ENCODE results near the gene LEF1.

The LEF1 gene

DNA sequence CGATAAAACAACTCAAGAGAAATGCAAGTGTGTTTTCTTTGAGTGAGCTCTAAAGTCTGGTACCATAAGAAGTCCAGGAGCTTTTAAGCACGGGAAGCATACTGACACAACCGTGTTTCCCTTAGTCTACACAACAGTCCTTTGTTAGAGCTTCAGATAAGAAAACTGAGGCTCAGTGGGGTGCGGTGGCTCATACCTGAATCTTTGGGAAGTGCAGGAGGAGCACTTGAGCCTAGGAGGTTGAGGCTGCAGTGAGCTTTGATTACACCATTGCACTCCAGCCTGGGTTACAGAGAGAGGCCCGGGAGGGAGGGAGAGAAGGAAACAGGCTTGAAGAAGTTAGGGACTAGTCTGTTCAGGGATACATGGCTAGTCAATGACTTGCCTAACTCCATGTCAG lies 21.9 kb downstream of the LEF1 start:
- H3K9me3 ChIP-seq (ENCODE audit: insufficient read depth, low read length): no peaks in the 10 kb centered on the region
- no peak overlapping the region for H3K9ac ChIP-seq (ENCODE audit: low read length)
- no peak overlapping the region for H3K27ac ChIP-seq (ENCODE audit: low read length)
- peaks cover 4% of the 10 kb centered on the region for H3K36me3 ChIP-seq (replicated peaks; ENCODE audit: low read depth, low read length)
- H3K4me1 ChIP-seq (ENCODE audit: low read length): peaks cover 10% of the 10 kb centered on the region
- H4K20me1 ChIP-seq (ENCODE audit: insufficient read depth, low read length): no peaks in the 10 kb centered on the region; the same call in 1 of the 2 replicates
- H3K4me2 ChIP-seq (ENCODE audit: low read length): no peak overlapping the region
- no peaks in the 10 kb centered on the region for H3K27me3 ChIP-seq (ENCODE audit: low read depth, low read length)
- peaks cover 32% of the 10 kb centered on the region; the same call in 1 of the 2 replicates for H3K79me2 ChIP-seq (ENCODE audit: low read length)
- no peak overlapping the region for H3K4me3 ChIP-seq (ENCODE audit: low read length)
- TF ChIP-seq, protein P1, sequence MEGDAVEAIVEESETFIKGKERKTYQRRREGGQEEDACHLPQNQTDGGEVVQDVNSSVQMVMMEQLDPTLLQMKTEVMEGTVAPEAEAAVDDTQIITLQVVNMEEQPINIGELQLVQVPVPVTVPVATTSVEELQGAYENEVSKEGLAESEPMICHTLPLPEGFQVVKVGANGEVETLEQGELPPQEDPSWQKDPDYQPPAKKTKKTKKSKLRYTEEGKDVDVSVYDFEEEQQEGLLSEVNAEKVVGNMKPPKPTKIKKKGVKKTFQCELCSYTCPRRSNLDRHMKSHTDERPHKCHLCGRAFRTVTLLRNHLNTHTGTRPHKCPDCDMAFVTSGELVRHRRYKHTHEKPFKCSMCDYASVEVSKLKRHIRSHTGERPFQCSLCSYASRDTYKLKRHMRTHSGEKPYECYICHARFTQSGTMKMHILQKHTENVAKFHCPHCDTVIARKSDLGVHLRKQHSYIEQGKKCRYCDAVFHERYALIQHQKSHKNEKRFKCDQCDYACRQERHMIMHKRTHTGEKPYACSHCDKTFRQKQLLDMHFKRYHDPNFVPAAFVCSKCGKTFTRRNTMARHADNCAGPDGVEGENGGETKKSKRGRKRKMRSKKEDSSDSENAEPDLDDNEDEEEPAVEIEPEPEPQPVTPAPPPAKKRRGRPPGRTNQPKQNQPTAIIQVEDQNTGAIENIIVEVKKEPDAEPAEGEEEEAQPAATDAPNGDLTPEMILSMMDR (IDR thresholded peaks at IDR 0.05; ENCODE audit: low read depth, low read length): no peak
- TF ChIP-seq EZH2phosphoT487 (IDR thresholded peaks at IDR 0.05; ENCODE audit: low read depth): no peak
- no peak overlapping the region for H2AFZ ChIP-seq (ENCODE audit: low read depth, low read length)

DNA sequence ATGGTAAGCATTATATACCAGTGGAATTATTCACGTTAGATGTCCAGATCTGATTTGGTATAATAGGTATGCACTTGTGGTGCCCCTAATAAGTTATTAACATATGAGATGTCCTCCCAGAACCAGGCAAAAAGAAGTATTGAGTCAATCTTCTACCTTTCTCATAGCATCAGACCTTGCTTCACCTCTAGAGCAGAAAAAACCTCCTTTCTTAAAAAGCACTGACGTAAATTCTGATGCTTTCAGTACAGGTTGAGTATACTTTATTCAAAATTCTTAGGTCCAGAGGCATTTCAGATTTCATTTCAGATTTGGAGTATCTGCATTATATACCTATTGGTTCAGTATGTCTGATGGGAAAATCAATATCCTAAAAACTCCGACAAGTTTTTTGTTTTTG lies 22.4 kb downstream of the LEF1 start:
- Histone ChIP-seq H3K4me3 (ENCODE audit: low read length) (no peak overlapping the region), H3K4me2 (ENCODE audit: low read length) (no peak overlapping the region), H3K79me2 (ENCODE audit: low read length) (peaks cover 35% of the 10 kb centered on the region; the same call in 1 of the 2 replicates), H3K36me3 (replicated peaks; ENCODE audit: low read depth, low read length) (peaks cover 4% of the 10 kb centered on the region), H3K27ac (ENCODE audit: low read length) (no peak overlapping the region), H3K9ac (ENCODE audit: low read length) (no peak overlapping the region), H2AFZ (ENCODE audit: low read depth, low read length) (no peak overlapping the region), H3K9me3 (ENCODE audit: insufficient read depth, low read length) (no peaks in the 10 kb centered on the region), H3K27me3 (ENCODE audit: low read depth, low read length) (no peaks in the 10 kb centered on the region), H3K4me1 (ENCODE audit: low read length) (peaks cover 10% of the 10 kb centered on the region), H4K20me1 (ENCODE audit: insufficient read depth, low read length) (no peaks in the 10 kb centered on the region; the same call in 1 of the 2 replicates)
- no peak for TF ChIP-seq EZH2phosphoT487 (IDR thresholded peaks at IDR 0.05; ENCODE audit: low read depth)
- TF ChIP-seq, protein P1 (IDR thresholded peaks at IDR 0.05; ENCODE audit: low read depth, low read length): no peak

DNA sequence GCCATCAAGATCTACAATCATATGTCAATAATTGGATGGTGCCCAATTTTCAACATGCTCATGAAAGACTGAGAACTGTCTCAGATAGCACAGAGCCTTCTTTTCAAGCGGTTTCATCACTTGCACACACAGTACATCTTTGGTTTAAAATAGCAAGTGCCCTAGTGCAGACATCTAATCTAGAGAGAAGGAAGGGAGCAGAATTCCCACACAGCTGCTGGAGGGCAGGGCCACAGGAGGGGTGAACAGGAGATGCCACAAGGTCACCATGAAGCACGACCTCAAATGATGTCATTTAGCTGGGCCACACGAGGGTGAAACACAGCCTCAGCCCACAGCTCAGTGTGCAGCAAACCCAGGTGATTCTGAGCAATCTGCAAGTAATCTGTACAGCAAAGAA lies 24.3 kb downstream of the LEF1 start:
- Histone ChIP-seq H3K9me3 (ENCODE audit: insufficient read depth, low read length) (no peaks in the 10 kb centered on the region), H3K27ac (ENCODE audit: low read length) (no peak overlapping the region), H3K4me2 (ENCODE audit: low read length) (no peak overlapping the region), H3K9ac (ENCODE audit: low read length) (no peak overlapping the region), H3K4me1 (ENCODE audit: low read length) (no peaks in the 10 kb centered on the region), H3K27me3 (ENCODE audit: low read depth, low read length) (no peaks in the 10 kb centered on the region), H2AFZ (ENCODE audit: low read depth, low read length) (no peak overlapping the region), H3K4me3 (ENCODE audit: low read length) (no peak overlapping the region), H3K36me3 (replicated peaks; ENCODE audit: low read depth, low read length) (peaks cover 4% of the 10 kb centered on the region), H3K79me2 (ENCODE audit: low read length) (peaks cover 38% of the 10 kb centered on the region; the same call in 1 of the 2 replicates), H4K20me1 (ENCODE audit: insufficient read depth, low read length) (no peaks in the 10 kb centered on the region; the same call in 1 of the 2 replicates)
- TF ChIP-seq, protein P1 (IDR thresholded peaks at IDR 0.05; ENCODE audit: low read depth, low read length): no peak
- no peak for TF ChIP-seq EZH2phosphoT487 (IDR thresholded peaks at IDR 0.05; ENCODE audit: low read depth)

DNA sequence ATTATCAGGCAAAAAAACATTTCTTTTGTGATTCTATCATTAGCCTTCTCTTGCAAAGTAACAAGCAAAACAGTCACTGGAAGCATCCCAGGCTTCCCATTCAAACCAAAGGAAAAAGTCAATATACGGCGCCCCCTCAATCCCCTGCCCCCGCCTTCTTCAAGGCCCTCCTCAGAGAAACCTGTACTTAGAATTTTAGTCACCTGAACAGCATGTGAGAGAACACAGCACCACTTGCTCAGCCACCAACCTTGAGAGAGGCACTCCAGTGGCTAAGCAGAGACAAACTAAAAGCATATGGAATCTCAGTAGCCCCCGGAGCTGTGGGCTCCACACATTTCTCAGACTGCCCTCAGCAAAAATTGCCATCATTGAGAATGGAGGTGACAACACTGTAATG lies 25.2 kb downstream of the LEF1 start:
- H3K27me3 ChIP-seq (ENCODE audit: low read depth, low read length): no peaks in the 10 kb centered on the region
- no peak overlapping the region for H3K4me2 ChIP-seq (ENCODE audit: low read length)
- H3K36me3 ChIP-seq (replicated peaks; ENCODE audit: low read depth, low read length): peaks cover 4% of the 10 kb centered on the region
- H3K4me3 ChIP-seq (ENCODE audit: low read length): no peak overlapping the region
- H3K9me3 ChIP-seq (ENCODE audit: insufficient read depth, low read length): no peaks in the 10 kb centered on the region
- H3K79me2 ChIP-seq (ENCODE audit: low read length): peaks cover 40% of the 10 kb centered on the region; the same call in 1 of the 2 replicates
- no peak overlapping the region for H2AFZ ChIP-seq (ENCODE audit: low read depth, low read length)
- H4K20me1 ChIP-seq (ENCODE audit: insufficient read depth, low read length): no peaks in the 10 kb centered on the region; the same call in 1 of the 2 replicates
- no peak overlapping the region for H3K27ac ChIP-seq (ENCODE audit: low read length)
- TF ChIP-seq, protein P1 (IDR thresholded peaks at IDR 0.05; ENCODE audit: low read depth, low read length): no peak
- no peak for TF ChIP-seq EZH2phosphoT487 (IDR thresholded peaks at IDR 0.05; ENCODE audit: low read depth)
- H3K9ac ChIP-seq (ENCODE audit: low read length): no peak overlapping the region
- H3K4me1 ChIP-seq (ENCODE audit: low read length): no peaks in the 10 kb centered on the region
